ENCODE results near the gene ACTN2.

ACTN2 gene

DNA sequence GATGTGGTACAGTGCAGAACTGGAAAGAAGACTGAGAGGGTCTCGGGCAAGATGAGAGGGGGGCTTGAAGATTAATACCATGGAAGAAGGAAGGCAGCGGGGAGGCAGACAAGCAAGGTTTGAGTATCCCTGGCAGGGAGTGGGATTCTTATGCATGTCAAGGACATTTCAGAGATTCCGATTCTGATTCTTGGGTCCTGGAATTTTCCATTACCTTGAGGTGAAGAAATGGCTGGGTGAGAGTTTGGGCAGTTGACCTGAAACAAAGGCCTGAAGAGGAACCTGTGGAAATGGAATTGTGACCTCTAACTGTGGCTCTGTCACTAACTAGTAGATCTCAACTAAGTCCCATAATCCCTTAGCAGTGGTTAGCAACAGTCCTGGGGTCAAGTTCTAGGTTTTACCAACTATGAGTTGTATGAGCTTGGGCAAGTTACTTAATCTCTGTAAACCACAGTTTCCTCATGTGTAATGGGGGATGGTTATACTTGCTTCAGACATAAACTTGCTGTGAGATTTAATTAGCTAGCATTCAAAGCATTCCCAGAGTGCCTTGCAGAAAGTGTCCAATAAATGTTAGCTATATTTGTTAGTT, 8.6 kb upstream of the ACTN2 start:
- H3K4me3 ChIP-seq (replicated peaks; ENCODE audit: low read depth, low read length), result no peak overlapping the region
- TF ChIP-seq, protein P1, sequence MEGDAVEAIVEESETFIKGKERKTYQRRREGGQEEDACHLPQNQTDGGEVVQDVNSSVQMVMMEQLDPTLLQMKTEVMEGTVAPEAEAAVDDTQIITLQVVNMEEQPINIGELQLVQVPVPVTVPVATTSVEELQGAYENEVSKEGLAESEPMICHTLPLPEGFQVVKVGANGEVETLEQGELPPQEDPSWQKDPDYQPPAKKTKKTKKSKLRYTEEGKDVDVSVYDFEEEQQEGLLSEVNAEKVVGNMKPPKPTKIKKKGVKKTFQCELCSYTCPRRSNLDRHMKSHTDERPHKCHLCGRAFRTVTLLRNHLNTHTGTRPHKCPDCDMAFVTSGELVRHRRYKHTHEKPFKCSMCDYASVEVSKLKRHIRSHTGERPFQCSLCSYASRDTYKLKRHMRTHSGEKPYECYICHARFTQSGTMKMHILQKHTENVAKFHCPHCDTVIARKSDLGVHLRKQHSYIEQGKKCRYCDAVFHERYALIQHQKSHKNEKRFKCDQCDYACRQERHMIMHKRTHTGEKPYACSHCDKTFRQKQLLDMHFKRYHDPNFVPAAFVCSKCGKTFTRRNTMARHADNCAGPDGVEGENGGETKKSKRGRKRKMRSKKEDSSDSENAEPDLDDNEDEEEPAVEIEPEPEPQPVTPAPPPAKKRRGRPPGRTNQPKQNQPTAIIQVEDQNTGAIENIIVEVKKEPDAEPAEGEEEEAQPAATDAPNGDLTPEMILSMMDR (IDR thresholded peaks at IDR 0.05; ENCODE audit: low read depth, low read length, missing control alignments), result no peak
- DNase-seq (ENCODE audit: extremely low read depth, low read depth), result no peak

DNA sequence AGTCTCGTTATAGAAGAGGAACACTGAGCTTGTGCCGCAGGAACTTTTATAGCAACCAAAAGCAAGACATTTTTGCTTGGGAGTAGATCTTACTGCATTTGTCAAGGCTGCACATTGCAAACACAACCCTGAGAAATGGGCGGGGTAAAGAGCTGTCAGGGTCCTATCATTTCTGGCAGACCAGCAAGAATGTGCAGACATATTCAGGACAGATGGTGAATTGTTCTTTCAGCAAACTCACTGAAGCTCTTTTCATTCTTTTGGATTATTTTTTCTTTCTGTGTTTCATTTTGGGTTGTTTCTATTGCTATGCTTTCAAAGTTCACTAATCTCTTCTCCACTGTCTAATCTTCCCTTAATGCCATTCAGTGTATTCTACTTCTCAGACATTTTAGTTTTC, 5.1 kb upstream of the ACTN2 start:
- TF ChIP-seq, protein P1 (IDR thresholded peaks at IDR 0.05; ENCODE audit: low read depth, low read length, missing control alignments), result no peak
- H3K4me3 ChIP-seq (replicated peaks; ENCODE audit: low read depth, low read length), result no peak overlapping the region
- no peak for DNase-seq (ENCODE audit: extremely low read depth, low read depth)

DNA sequence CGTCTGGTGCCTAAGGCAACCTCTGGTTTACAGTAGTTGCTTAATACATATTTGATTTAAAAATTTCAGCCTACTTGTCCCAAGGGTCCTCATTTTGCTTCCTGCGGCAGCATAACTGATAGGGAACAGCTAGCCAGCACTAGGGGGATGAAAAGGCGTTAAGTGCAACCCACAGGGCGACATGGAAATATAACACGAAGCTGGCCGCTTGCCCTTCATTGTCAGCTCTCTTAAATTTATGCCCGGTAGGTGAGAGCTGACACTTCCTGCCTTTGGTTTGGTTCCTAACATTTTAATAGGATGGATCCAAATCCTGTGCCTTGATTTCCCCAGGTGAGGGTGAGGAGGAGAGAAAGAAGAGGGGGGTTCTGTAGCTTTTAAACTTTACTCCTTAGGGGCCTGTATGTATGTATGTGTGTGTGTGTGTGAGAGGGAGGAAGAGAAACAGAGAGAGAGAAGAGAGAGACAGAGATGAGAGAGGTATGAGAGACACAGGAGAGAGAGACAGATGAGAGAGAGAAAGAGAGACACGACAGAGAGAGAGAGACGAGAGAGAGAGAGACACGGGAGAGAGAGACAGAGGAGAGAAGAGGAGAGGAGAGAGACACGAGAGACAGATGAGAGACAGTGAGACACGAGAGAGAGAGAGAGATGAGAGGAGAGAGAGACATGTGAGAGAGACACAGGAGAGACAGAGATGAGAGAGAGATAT, 938 bp upstream of the ACTN2 start:
- TF ChIP-seq, protein P1 (IDR thresholded peaks at IDR 0.05; ENCODE audit: low read depth, low read length, missing control alignments), result no peak
- no peak for DNase-seq (ENCODE audit: extremely low read depth, low read depth)
- no peak overlapping the region for H3K4me3 ChIP-seq (replicated peaks; ENCODE audit: low read depth, low read length)

DNA sequence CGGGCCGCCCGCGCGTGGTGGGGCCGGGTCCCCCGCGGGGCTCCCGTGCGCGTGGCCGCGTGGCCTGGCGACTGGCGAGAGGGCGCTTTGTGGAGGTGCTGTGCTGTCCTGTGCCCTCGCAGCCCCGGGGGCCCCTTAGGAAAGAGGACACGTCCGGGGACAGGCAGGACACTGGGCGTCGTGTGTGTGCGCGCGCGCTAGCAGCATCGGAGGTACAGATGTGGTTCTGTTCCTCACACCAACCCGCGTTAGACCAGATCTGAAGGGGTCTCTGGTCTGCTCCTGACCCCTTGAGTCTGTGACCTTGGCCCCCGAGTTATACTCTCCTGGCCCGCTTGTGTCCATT, 489 bp downstream of the ACTN2 start:
- H3K4me3 ChIP-seq (replicated peaks; ENCODE audit: low read depth, low read length), result peak overlapping the region; percentile 31

DNA sequence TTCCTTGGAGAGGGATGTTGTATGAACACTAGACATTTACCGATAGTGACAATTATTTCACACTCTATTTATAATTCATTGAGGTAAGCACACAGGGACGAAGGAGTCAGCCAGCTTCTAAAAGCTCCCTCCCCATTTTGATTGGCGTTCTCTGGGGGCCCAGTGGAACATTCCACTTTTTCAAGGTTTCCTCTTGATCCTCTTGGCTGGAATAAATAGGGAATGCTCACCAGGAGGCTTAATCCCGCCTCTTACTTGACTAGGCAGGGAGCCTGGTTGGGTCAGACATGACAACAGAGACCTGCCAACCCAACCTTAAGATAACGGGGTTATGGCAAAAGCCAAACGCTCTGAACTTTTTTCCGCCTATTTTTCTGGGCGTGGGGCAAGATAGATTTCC, 974 bp downstream of the ACTN2 start:
- no peak for DNase-seq (ENCODE audit: extremely low read depth, low read depth)
- peak overlapping the region; percentile 31 for H3K4me3 ChIP-seq (replicated peaks; ENCODE audit: low read depth, low read length)
- TF ChIP-seq, protein P1 (IDR thresholded peaks at IDR 0.05; ENCODE audit: low read depth, low read length, missing control alignments), result no peak

More for the DNA sequence above, 489 bp downstream of the ACTN2 start:
- DNase-seq (ENCODE audit: extremely low read depth, low read depth), result no peak
- TF ChIP-seq, protein P1 (IDR thresholded peaks at IDR 0.05; ENCODE audit: low read depth, low read length, missing control alignments), result no peak

DNA sequence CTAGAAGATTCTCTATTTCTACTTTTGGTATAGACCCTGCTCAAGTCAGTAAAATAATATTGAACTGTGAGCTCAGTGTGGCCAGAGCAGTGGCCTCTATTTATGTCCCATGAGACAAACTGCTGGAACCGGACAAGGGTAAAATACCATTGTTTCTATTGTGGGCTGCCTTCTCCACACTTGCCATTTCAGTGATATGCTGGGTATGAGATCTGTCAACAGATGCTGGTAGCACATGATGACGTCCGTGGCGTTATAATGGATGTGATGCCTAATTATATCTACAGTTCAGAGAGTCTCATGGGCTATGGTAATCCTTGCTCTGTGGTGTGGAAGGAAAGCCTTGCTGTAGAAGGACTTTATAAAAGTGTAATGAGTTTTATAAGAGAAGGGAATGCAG, 2.4 kb downstream of the ACTN2 start:
- TF ChIP-seq, protein P1 (IDR thresholded peaks at IDR 0.05; ENCODE audit: low read depth, low read length, missing control alignments), result no peak
- DNase-seq (ENCODE audit: extremely low read depth, low read depth), result no peak
- H3K4me3 ChIP-seq (replicated peaks; ENCODE audit: low read depth, low read length), result no peak overlapping the region
